ENCODE measurements around the gene SLC43A1.

DNA sequence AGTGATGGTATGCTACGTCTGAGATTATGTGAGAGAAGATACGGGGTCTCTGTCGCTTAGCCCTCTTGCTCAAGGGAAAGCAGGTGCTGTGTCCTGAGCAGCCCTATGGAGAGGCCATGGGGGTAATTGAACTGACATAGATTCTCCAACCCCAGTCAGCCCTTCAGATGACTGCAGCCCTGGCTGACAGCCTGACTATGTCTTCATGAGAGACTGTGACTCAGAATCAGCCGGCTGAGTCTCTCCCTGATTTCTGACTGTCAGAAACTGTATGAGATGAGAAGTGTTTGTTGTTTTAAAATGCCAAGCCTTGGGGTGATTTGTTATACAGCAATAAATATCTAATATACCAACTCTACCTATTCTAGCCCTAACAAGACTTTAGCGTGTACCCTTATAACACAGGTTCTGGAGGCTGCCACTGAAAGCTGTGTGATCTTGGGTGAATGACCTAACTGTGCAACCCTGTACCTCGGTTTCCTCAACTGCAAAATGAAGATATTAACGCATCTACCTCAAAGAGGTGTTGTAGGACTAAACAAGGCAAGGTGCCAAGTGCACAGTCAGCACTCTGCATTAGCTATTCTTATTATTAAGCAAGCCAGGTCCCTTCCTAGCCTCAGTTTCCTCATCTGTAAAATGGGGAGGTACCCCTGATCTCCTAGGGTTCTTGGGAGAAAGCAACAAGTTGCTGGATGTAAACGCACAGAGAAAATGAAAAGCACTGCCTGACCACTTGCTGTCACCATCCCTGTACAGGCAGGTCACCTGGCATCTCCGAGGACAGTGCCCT is 24.9 kb downstream of the SLC43A1 start:
- TF ChIP-seq, protein P1, sequence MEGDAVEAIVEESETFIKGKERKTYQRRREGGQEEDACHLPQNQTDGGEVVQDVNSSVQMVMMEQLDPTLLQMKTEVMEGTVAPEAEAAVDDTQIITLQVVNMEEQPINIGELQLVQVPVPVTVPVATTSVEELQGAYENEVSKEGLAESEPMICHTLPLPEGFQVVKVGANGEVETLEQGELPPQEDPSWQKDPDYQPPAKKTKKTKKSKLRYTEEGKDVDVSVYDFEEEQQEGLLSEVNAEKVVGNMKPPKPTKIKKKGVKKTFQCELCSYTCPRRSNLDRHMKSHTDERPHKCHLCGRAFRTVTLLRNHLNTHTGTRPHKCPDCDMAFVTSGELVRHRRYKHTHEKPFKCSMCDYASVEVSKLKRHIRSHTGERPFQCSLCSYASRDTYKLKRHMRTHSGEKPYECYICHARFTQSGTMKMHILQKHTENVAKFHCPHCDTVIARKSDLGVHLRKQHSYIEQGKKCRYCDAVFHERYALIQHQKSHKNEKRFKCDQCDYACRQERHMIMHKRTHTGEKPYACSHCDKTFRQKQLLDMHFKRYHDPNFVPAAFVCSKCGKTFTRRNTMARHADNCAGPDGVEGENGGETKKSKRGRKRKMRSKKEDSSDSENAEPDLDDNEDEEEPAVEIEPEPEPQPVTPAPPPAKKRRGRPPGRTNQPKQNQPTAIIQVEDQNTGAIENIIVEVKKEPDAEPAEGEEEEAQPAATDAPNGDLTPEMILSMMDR (IDR thresholded peaks at IDR 0.05), result no peak
- TF ChIP-seq POLR2A (IDR thresholded peaks at IDR 0.05), result no peak
